Skeletal muscle cell (primary cell): ENCODE data around the gene CTNND2.

ENCODE experiments used
- DNase-seq: peaks from one replicate; pipeline ENCODE4 v3.0.0-alpha.2; 2010; ENCODE audit warnings: low read depth
- H3K4me3 ChIP-seq: 2 replicates; pipeline ENCODE4 v1.5.1; 2011; ENCODE audit warnings: low read depth, mild to moderate bottlenecking, control low read depth, low read length, moderate library complexity

The CTNND2 gene

GRCh38 chr5:10999714-11000113 is 904.5 kb downstream of the CTNND2 start:
- DNase-seq = no peak
- H3K4me3 ChIP-seq = no peak overlapping the region

- no peak overlapping the region for H3K4me3 ChIP-seq
- no peak for DNase-seq
Measured at GRCh38 chr5:10995891-10996290, 908.4 kb downstream of the CTNND2 start.

GRCh38 chr5:10994091-10994986 is 909.9 kb downstream of the CTNND2 start:
- no peak overlapping the region for H3K4me3 ChIP-seq
- DNase-seq = no peak

- H3K4me3 ChIP-seq = no peak overlapping the region
Measured at GRCh38 chr5:10990634-10991033, 913.6 kb downstream of the CTNND2 start.

GRCh38 chr5:10989577-10990263 is 914.5 kb downstream of the CTNND2 start:
- DNase-seq = no peak
- no peak overlapping the region for H3K4me3 ChIP-seq

More at GRCh38 chr5:10990634-10991033, 913.6 kb downstream of the CTNND2 start:
- no peak for DNase-seq

GRCh38 chr5:10988622-10989021 is 915.6 kb downstream of the CTNND2 start:
- no peak overlapping the region for H3K4me3 ChIP-seq
- no peak for DNase-seq

- no peak for DNase-seq
- H3K4me3 ChIP-seq = no peak overlapping the region
Measured at GRCh38 chr5:10987925-10988504, 916.2 kb downstream of the CTNND2 start.

- no peak for DNase-seq
- no peak overlapping the region for H3K4me3 ChIP-seq
Measured at GRCh38 chr5:10987276-10987924, 916.8 kb downstream of the CTNND2 start.

- DNase-seq = no peak
- no peak overlapping the region for H3K4me3 ChIP-seq
Measured at GRCh38 chr5:10985721-10986110, 918.5 kb downstream of the CTNND2 start.

GRCh38 chr5:10985091-10985720 is 919.0 kb downstream of the CTNND2 start:
- H3K4me3 ChIP-seq = no peak overlapping the region
- no peak for DNase-seq

GRCh38 chr5:10984021-10984715 is 920.1 kb downstream of the CTNND2 start:
- DNase-seq = no peak
- no peak overlapping the region for H3K4me3 ChIP-seq

GRCh38 chr5:10982626-10983025 is 921.6 kb downstream of the CTNND2 start:
- H3K4me3 ChIP-seq = no peak overlapping the region
- no peak for DNase-seq

- H3K4me3 ChIP-seq = no peak overlapping the region
- no peak for DNase-seq
Measured at GRCh38 chr5:10981932-10982331, 922.3 kb downstream of the CTNND2 start.

GRCh38 chr5:10977011-10977410 is 927.2 kb downstream of the CTNND2 start:
- DNase-seq = no peak
- H3K4me3 ChIP-seq = no peak overlapping the region

- no peak for DNase-seq
- no peak overlapping the region for H3K4me3 ChIP-seq
Measured at GRCh38 chr5:10975945-10976344, 928.3 kb downstream of the CTNND2 start.

- no peak for DNase-seq
- no peak overlapping the region for H3K4me3 ChIP-seq
Measured at GRCh38 chr5:10974850-10975249, 929.4 kb downstream of the CTNND2 start.

- no peak overlapping the region for H3K4me3 ChIP-seq
- DNase-seq = no peak
Measured at GRCh38 chr5:10973316-10973715, 930.9 kb downstream of the CTNND2 start.

- DNase-seq = no peak
- H3K4me3 ChIP-seq = no peak overlapping the region
Measured at GRCh38 chr5:10969684-10970180, 934.5 kb downstream of the CTNND2 start.

- no peak overlapping the region for H3K4me3 ChIP-seq
- DNase-seq = no peak
Measured at GRCh38 chr5:10964806-10965205, 939.4 kb downstream of the CTNND2 start.
